ENCODE data around the gene ZCCHC14. TPM values are rescaled to one million over a fixed set of nuclear protein-coding genes. Genes with fewer than 3 reads are reported as not detected.

Gene ZCCHC14
- total and polyA plus RNA-seq, 2 experiments from 2014 or later: 4.3 to 14.5 TPM

DNA sequence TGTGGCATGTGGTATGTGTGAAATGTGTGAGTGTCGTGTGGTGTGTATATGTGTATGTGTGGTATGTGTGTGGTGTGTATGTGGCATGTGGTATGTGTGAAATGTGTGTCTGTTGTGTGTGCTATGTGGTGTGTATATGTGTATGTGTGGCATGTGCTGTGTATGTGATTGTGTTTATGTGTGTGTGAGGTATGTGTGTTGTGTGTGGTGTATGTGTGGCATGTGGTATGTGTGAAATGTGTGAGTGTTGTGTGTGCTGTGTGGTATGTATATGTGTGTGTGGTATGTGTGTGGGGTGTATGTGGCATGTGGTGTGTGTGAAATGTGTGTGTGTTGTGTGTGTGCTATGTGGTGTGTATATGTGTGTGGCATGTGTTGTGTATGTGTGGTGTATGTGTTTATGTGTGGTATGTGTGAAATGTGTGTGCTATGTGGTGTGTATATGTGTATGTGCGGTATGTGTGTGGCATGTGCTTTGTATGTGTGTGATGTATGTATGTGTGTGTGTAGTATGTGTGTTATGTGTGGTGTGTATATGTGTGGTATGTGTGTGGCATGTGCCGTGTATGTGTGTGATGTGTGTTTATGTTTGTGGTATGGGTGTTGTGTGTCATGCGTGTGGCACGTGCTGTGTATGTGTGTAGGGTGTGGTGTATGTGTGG, 9.6 kb upstream of the ZCCHC14 start:
- Histone ChIP-seq H3K9me3 (ENCODE audit: low read depth) (no peaks in the 10 kb centered on the region), H3K4me3 (no peak overlapping the region), H3K36me3 (replicated peaks; ENCODE audit: insufficient read depth, low read depth) (no peaks in the 10 kb centered on the region), H4K20me1 (ENCODE audit: insufficient read depth, poor library complexity, severe bottlenecking) (no peaks in the 10 kb centered on the region), H3K27me3 (no peaks in the 10 kb centered on the region), H3K27ac (no peak overlapping the region), H3K4me2 (no peak overlapping the region), H3K79me2 (no peaks in the 10 kb centered on the region), H3K4me1 (ENCODE audit: insufficient read depth) (peaks cover 4% of the 10 kb centered on the region), H2AFZ (no peak overlapping the region), H3K9me2 (replicated peaks; ENCODE audit: insufficient read depth) (no peaks in the 10 kb centered on the region)
- WGBS (ENCODE audit: low lambda C conversion rate, missing lambda C conversion rate): 92% methylated on average over 5 of the region's 5 CpGs
- no peak for DNase-seq (ENCODE audit: low spot score)
- TF ChIP-seq EZH2 (IDR thresholded peaks at IDR 0.05; ENCODE audit: borderline replicate concordance): no peak
- no peak for TF ChIP-seq CTCF (IDR thresholded peaks at IDR 0.05; ENCODE audit: poor library complexity)

- Histone ChIP-seq H3K79me2 (no peaks in the 10 kb centered on the region), H3K27me3 (no peaks in the 10 kb centered on the region), H3K36me3 (replicated peaks; ENCODE audit: insufficient read depth, low read depth) (no peaks in the 10 kb centered on the region), H3K4me1 (ENCODE audit: insufficient read depth) (peaks cover 14% of the 10 kb centered on the region), H3K9me2 (replicated peaks; ENCODE audit: insufficient read depth) (no peaks in the 10 kb centered on the region), H2AFZ (no peak overlapping the region), H3K27ac (no peak overlapping the region), H3K4me2 (no peak overlapping the region), H3K9me3 (ENCODE audit: low read depth) (no peaks in the 10 kb centered on the region), H4K20me1 (ENCODE audit: insufficient read depth, poor library complexity, severe bottlenecking) (no peaks in the 10 kb centered on the region), H3K4me3 (no peak overlapping the region)
- 84% methylated on average over 5 of the region's 5 CpGs for WGBS (ENCODE audit: low lambda C conversion rate, missing lambda C conversion rate)
- TF ChIP-seq EZH2phosphoT487 (IDR thresholded peaks at IDR 0.05; ENCODE audit: low read depth, severe bottlenecking, unreplicated experiment): no peak
- TF ChIP-seq CTCF (IDR thresholded peaks at IDR 0.05; ENCODE audit: poor library complexity): no peak
- no peak for TF ChIP-seq EZH2 (IDR thresholded peaks at IDR 0.05; ENCODE audit: borderline replicate concordance)
- DNase-seq (ENCODE audit: low spot score): no peak
Measured at GRCh38 chr16:87501117-87501516, 8.3 kb upstream of the ZCCHC14 start.

DNA sequence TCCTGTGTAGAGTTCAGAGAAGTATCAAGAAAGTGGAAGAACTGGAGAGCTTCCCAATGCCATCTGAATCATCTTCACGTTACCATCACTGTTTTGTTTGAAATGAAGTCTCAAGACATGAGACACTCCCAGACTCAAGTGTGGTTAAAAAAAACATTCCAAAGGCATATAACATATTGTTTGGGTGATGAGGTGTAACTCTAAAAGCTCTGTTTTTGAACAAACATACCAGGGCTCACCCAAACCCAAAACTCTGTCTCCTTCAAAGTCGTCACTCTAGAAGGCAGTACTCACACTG, 6.3 kb upstream of the ZCCHC14 start:
- TF ChIP-seq EZH2 (IDR thresholded peaks at IDR 0.05; ENCODE audit: borderline replicate concordance) (no peak), EZH2phosphoT487 (IDR thresholded peaks at IDR 0.05; ENCODE audit: low read depth, severe bottlenecking, unreplicated experiment) (no peak), CTCF (IDR thresholded peaks at IDR 0.05; ENCODE audit: poor library complexity) (no peak)
- Histone ChIP-seq H3K27me3 (no peaks in the 10 kb centered on the region), H4K20me1 (ENCODE audit: insufficient read depth, poor library complexity, severe bottlenecking) (no peaks in the 10 kb centered on the region), H3K9me3 (ENCODE audit: low read depth) (no peaks in the 10 kb centered on the region), H3K79me2 (no peaks in the 10 kb centered on the region), H3K9me2 (replicated peaks; ENCODE audit: insufficient read depth) (no peaks in the 10 kb centered on the region), H3K4me1 (ENCODE audit: insufficient read depth) (peaks cover 16% of the 10 kb centered on the region), H3K27ac (no peak overlapping the region), H3K4me2 (no peak overlapping the region), H2AFZ (no peak overlapping the region), H3K36me3 (replicated peaks; ENCODE audit: insufficient read depth, low read depth) (no peaks in the 10 kb centered on the region), H3K4me3 (no peak overlapping the region)
- no peak for DNase-seq (ENCODE audit: low spot score)
- 54% methylated on average over 2 of the region's 2 CpGs for WGBS (ENCODE audit: low lambda C conversion rate, missing lambda C conversion rate)

Data from hepatocyte (in vitro differentiated cells).